Testis (tissue), 2 donors: ENCODE results near the gene SRGAP2B.
"Not testable (repeated sequence)": the region's sequence is repeated elsewhere in the genome, so short reads cannot be mapped to it uniquely, and the experiment has no call there.

Experiments
- POLR2A ChIP-seq: fragments of 450-650 bp; IDR thresholded peaks from one replicate; pipeline ENCODE4 v1.6.1; 2017; ENCODE audit warnings: antibody characterized with exemption, mild to moderate bottlenecking, moderate library complexity
- TF ChIP-seq, protein P1 (sequence below), 3 experiments: fragments of 450-650 bp in 2 of 3; fragments of 200-600 bp in 1 of 3; sonication (generic) in 1 of 3; IDR thresholded peaks; one replicate each; pipeline ENCODE4 v1.5.1; 2016 to 2019; ENCODE audit warnings: antibody characterized with exemption in 3 of 3, mild to moderate bottlenecking in 2 of 3, moderate library complexity in 1 of 3

- TF ChIP-seq, protein P1, sequence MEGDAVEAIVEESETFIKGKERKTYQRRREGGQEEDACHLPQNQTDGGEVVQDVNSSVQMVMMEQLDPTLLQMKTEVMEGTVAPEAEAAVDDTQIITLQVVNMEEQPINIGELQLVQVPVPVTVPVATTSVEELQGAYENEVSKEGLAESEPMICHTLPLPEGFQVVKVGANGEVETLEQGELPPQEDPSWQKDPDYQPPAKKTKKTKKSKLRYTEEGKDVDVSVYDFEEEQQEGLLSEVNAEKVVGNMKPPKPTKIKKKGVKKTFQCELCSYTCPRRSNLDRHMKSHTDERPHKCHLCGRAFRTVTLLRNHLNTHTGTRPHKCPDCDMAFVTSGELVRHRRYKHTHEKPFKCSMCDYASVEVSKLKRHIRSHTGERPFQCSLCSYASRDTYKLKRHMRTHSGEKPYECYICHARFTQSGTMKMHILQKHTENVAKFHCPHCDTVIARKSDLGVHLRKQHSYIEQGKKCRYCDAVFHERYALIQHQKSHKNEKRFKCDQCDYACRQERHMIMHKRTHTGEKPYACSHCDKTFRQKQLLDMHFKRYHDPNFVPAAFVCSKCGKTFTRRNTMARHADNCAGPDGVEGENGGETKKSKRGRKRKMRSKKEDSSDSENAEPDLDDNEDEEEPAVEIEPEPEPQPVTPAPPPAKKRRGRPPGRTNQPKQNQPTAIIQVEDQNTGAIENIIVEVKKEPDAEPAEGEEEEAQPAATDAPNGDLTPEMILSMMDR (IDR thresholded peaks at IDR 0.05), result not testable (repeated sequence)
- not testable (repeated sequence) for TF ChIP-seq POLR2A
Measured at GRCh38 chr1:145112703-145113102, 17.6 kb upstream of the SRGAP2B start.
